Neural cell (in vitro differentiated cells): ENCODE measurements around the gene ISL1. TPM values are rescaled to one million over a fixed set of nuclear protein-coding genes. Genes with fewer than 3 reads are reported as not detected.

Experiments
- H2AFZ ChIP-seq: fragments of 200-600, 300-800 bp; sonication (generic), shearing (Covaris generic); 2 replicates; pipeline ENCODE4 v1.6.0; 2014; ENCODE audit warnings: low read depth, mild to moderate bottlenecking, antibody characterized with exemption, low read length, moderate library complexity
- H3F3A ChIP-seq: fragments of 200-600 bp; shearing (Covaris generic); 2 replicates; pipeline ENCODE4 v1.6.1; 2016; ENCODE audit warnings: mild to moderate bottlenecking, moderate library complexity, mixed read lengths, antibody characterized with exemption, low read length; ENCODE audit not compliant: insufficient read depth, poor library complexity, severe bottlenecking
- H3K27ac ChIP-seq: fragments of 200-600, 300-800 bp; sonication (generic), shearing (Covaris generic); 2 replicates; pipeline ENCODE4 v1.5.1; 2014; ENCODE audit warnings: mild to moderate bottlenecking, low read length, moderate library complexity
- H3K27me3 ChIP-seq: fragments of 300-800, 200-600 bp; sonication (generic), shearing (Covaris generic); 2 replicates; pipeline ENCODE4 v1.6.0; 2014; ENCODE audit warnings: mild to moderate bottlenecking, low read depth, low read length, moderate library complexity; ENCODE audit not compliant: insufficient read depth
- H3K36me3 ChIP-seq: fragments of 300-800, 200-600 bp; sonication (generic), shearing (Covaris generic); 2 replicates; pipeline ENCODE4 v1.5.1; 2014; ENCODE audit warnings: mild to moderate bottlenecking, antibody characterized with exemption, low read length, moderate library complexity; ENCODE audit not compliant: insufficient read depth
- H3K4me2 ChIP-seq: fragments of 300-800, 200-600 bp; sonication (generic), shearing (Covaris generic); 2 replicates; pipeline ENCODE4 v1.6.0; 2014; ENCODE audit warnings: mild to moderate bottlenecking, low read length
- H3K4me3 ChIP-seq: fragments of 300-800, 200-600 bp; sonication (generic), shearing (Covaris generic); 2 replicates; pipeline ENCODE4 v1.5.1; 2014; ENCODE audit warnings: mild to moderate bottlenecking, low read length, moderate library complexity
- H3K79me2 ChIP-seq: fragments of 200-600 bp; shearing (Covaris generic); replicated peaks from 2 replicates; pipeline ENCODE4 v1.6.0; 2014; ENCODE audit warnings: mild to moderate bottlenecking, low read length, moderate library complexity; ENCODE audit not compliant: insufficient read depth
- H3K9ac ChIP-seq: fragments of 300-800, 200-600 bp; sonication (generic), shearing (Covaris generic); 2 replicates; pipeline ENCODE4 v1.6.1; 2016; ENCODE audit warnings: mild to moderate bottlenecking, low read length, mixed read lengths
- H3K9me2 ChIP-seq: fragments of 200-600 bp; shearing (Covaris generic); 2 replicates; pipeline ENCODE4 v1.6.1; 2016; ENCODE audit warnings: mild to moderate bottlenecking, low read length, mixed read lengths; ENCODE audit not compliant: insufficient read depth
- H3K9me3 ChIP-seq: fragments of 200-600, 300-800 bp; sonication (generic), shearing (Covaris generic); 2 replicates; pipeline ENCODE4 v1.6.1; 2016; ENCODE audit warnings: mild to moderate bottlenecking, mixed run types, low read length, moderate library complexity, mixed read lengths
- H4K20me1 ChIP-seq: fragments of 200-600 bp; shearing (Covaris generic); 2 replicates; pipeline ENCODE4 v1.6.1; 2016; ENCODE audit warnings: mild to moderate bottlenecking, mixed run types; ENCODE audit not compliant: insufficient read depth
- EP300 ChIP-seq: fragments of 450-650 bp; conservative IDR thresholded peaks from 2 replicates; pipeline ENCODE4 v1.6.1; 2014; ENCODE audit warnings: antibody characterized with exemption, mild to moderate bottlenecking, moderate library complexity; ENCODE audit not compliant: poor library complexity, severe bottlenecking
- EZH2 ChIP-seq: fragments of 200-600, 300-800 bp; shearing (Covaris generic), sonication (generic); IDR thresholded peaks from 2 replicates; pipeline ENCODE4 v1.6.1; 2014; ENCODE audit warnings: antibody characterized with exemption, low read length, borderline replicate concordance, mild to moderate bottlenecking; ENCODE audit not compliant: insufficient read depth, poor library complexity, severe bottlenecking
- MXI1 ChIP-seq: fragments of 450-650 bp; conservative IDR thresholded peaks from 2 replicates; pipeline ENCODE4 v1.6.1; 2014; ENCODE audit warnings: antibody characterized with exemption, mild to moderate bottlenecking; ENCODE audit not compliant: poor library complexity, severe bottlenecking
- POLR2AphosphoS5 ChIP-seq: IDR thresholded peaks from 2 replicates; pipeline ENCODE4 v1.6.1; 2012
- RAD21 ChIP-seq: fragments of 450-650 bp; conservative IDR thresholded peaks from 2 replicates; pipeline ENCODE4 v1.6.1; 2014; ENCODE audit warnings: antibody characterized with exemption, mild to moderate bottlenecking, moderate library complexity
- REST ChIP-seq: IDR thresholded peaks from 2 replicates; pipeline ENCODE4 v1.6.1; 2012; ENCODE audit warnings: borderline replicate concordance
- SMC3 ChIP-seq: fragments of 450-650 bp; conservative IDR thresholded peaks from 2 replicates; pipeline ENCODE4 v1.6.1; 2014; ENCODE audit warnings: antibody characterized with exemption, mild to moderate bottlenecking, moderate library complexity; ENCODE audit not compliant: poor library complexity
- TAF1 ChIP-seq: IDR thresholded peaks from 2 replicates; pipeline ENCODE4 v1.6.1; 2012; ENCODE audit warnings: low read depth
- polyA plus RNA-seq: library from polyadenylated mRNA; depleted of rRNA; stranded (reverse); fragments of >200 nt; gene quantifications from 2 replicates; pipeline ENCODE4 v1.2.3, GENCODE V29; 2014
- TF ChIP-seq, protein P1 (sequence below): fragments of 450-650 bp; IDR thresholded peaks from 2 replicates; pipeline ENCODE4 v1.5.1; 2014; ENCODE audit warnings: antibody characterized with exemption, mild to moderate bottlenecking, moderate library complexity; ENCODE audit not compliant: poor library complexity, severe bottlenecking

Gene ISL1
- polyA plus RNA-seq, 1 donor from 2014 or later: 27.6 TPM

DNA sequence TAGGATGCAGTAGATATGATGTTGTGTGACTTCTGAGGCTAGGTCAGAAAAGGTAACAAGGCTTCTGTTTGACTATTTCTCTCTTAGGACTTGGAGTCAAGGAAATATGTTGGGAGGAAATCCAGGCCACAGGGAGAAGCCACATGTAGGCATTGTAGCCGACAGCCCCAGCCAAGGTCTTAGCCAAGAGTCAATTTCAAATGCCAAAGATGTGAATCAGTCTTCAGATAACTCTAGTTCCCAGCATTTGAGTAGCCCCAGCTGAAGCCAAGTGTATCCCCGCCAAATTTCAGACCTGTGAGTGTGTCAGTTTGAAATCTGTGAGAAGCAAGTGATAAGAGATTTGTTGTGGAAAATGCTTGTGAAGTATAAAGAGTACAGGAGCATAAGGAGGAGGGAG, 38.1 kb upstream of the ISL1 start:
- Histone ChIP-seq H3K79me2 (no peaks in the 10 kb centered on the region), H3F3A (no peaks in the 10 kb centered on the region), H3K4me2 (no peak overlapping the region), H3K36me3 (no peaks in the 10 kb centered on the region), H3K27me3 (no peaks in the 10 kb centered on the region), H2AFZ (no peak overlapping the region), H3K4me3 (no peak overlapping the region), H3K9me2 (no peaks in the 10 kb centered on the region), H3K9me3 (no peaks in the 10 kb centered on the region), H3K27ac (no peak overlapping the region), H3K9ac (no peak overlapping the region), H4K20me1 (no peaks in the 10 kb centered on the region)
- no peak for TF ChIP-seq RAD21
- no peak for TF ChIP-seq SMC3
- no peak for TF ChIP-seq EZH2
- no peak for TF ChIP-seq TAF1
- TF ChIP-seq REST: no peak
- no peak for TF ChIP-seq POLR2AphosphoS5
- TF ChIP-seq, protein P1, sequence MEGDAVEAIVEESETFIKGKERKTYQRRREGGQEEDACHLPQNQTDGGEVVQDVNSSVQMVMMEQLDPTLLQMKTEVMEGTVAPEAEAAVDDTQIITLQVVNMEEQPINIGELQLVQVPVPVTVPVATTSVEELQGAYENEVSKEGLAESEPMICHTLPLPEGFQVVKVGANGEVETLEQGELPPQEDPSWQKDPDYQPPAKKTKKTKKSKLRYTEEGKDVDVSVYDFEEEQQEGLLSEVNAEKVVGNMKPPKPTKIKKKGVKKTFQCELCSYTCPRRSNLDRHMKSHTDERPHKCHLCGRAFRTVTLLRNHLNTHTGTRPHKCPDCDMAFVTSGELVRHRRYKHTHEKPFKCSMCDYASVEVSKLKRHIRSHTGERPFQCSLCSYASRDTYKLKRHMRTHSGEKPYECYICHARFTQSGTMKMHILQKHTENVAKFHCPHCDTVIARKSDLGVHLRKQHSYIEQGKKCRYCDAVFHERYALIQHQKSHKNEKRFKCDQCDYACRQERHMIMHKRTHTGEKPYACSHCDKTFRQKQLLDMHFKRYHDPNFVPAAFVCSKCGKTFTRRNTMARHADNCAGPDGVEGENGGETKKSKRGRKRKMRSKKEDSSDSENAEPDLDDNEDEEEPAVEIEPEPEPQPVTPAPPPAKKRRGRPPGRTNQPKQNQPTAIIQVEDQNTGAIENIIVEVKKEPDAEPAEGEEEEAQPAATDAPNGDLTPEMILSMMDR: no peak
- no peak for TF ChIP-seq MXI1
- no peak for TF ChIP-seq EP300

DNA sequence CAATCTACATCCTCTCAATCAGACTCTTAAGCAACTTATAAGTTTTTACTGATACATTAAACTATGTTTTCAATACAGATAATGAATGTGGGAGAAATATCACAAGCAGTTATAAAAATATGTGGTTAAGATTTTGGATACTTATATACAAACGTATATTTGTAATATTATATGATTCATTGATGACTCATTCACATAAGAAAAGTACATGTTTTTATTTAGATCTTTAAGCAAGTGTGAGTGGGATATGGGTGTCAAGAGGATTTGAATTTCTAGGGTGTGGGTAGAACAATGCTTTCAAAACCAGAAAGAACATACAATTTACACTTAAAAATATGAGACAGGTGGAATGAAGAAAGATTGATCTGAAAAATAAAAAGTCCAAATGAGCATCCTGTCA, 36.1 kb upstream of the ISL1 start:
- Histone ChIP-seq H2AFZ (no peak overlapping the region), H3K36me3 (no peaks in the 10 kb centered on the region), H3K79me2 (no peaks in the 10 kb centered on the region), H3K9me2 (no peaks in the 10 kb centered on the region), H3K27ac (no peak overlapping the region), H3F3A (no peaks in the 10 kb centered on the region), H3K4me2 (no peak overlapping the region), H3K27me3 (no peaks in the 10 kb centered on the region), H3K9me3 (no peaks in the 10 kb centered on the region), H3K9ac (no peak overlapping the region), H3K4me3 (no peak overlapping the region), H4K20me1 (no peaks in the 10 kb centered on the region)
- TF ChIP-seq, protein P1: no peak
- TF ChIP-seq EZH2 (no peak), EP300 (no peak), POLR2AphosphoS5 (no peak), TAF1 (no peak), RAD21 (no peak), MXI1 (no peak), SMC3 (no peak), REST (no peak)
